SK-N-SH (cell line): Measurements from ENCODE around the gene ENOX2.

Experiments used
- CTCF ChIP-seq: fragments of 200-600 bp; sonication (generic); IDR thresholded peaks from 2 replicates; pipeline ENCODE4 v1.6.1; 2017; ENCODE audit warnings: antibody characterized with exemption, mild to moderate bottlenecking, moderate library complexity
- FOXM1 ChIP-seq: IDR thresholded peaks from 2 replicates; pipeline ENCODE4 v1.4.0; 2012; ENCODE audit warnings: low read depth, mild to moderate bottlenecking
- IRF3 ChIP-seq: fragments of 150-350 bp; IDR thresholded peaks from 2 replicates; pipeline ENCODE4 v1.6.1; 2016; ENCODE audit warnings: mild to moderate bottlenecking, low read depth, low read length
- JUND ChIP-seq: IDR thresholded peaks from 2 replicates; pipeline ENCODE4 v1.4.0; 2012
- MXI1 ChIP-seq: IDR thresholded peaks from 2 replicates; pipeline ENCODE4 v1.6.1; 2012; ENCODE audit warnings: mild to moderate bottlenecking, low read depth, low read length, improper control_type of control experiment
- NFIC ChIP-seq: IDR thresholded peaks from 2 replicates; pipeline ENCODE4 v1.4.0; 2012; ENCODE audit warnings: borderline replicate concordance
- NRF1 ChIP-seq: IDR thresholded peaks from 2 replicates; pipeline ENCODE4 v1.6.1; 2012; ENCODE audit warnings: low read depth, mild to moderate bottlenecking, low read length
- POLR2AphosphoS5 ChIP-seq: IDR thresholded peaks from 2 replicates; pipeline ENCODE4 v1.6.1; 2012; ENCODE audit warnings: low read depth, low read length
- RAD21 ChIP-seq: IDR thresholded peaks from 2 replicates; pipeline ENCODE4 v1.6.1; 2012; ENCODE audit warnings: mild to moderate bottlenecking, low read length
- REST ChIP-seq: IDR thresholded peaks from 2 replicates; pipeline ENCODE4 v1.6.1; 2012; ENCODE audit warnings: mild to moderate bottlenecking, low read depth, low read length, moderate library complexity
- SMC3 ChIP-seq: IDR thresholded peaks from 2 replicates; pipeline ENCODE4 v1.6.1; 2012; ENCODE audit warnings: low read depth, low read length, improper control_type of control experiment
- TAF1 ChIP-seq: IDR thresholded peaks from 2 replicates; pipeline ENCODE4 v1.6.1; 2012; ENCODE audit warnings: low read depth, mild to moderate bottlenecking, low read length, moderate library complexity, borderline replicate concordance
- TEAD4 ChIP-seq: IDR thresholded peaks from 2 replicates; pipeline ENCODE4 v1.4.0; 2012; ENCODE audit warnings: mild to moderate bottlenecking, borderline replicate concordance; ENCODE audit not compliant: insufficient read depth
- ZBTB33 ChIP-seq: IDR thresholded peaks from 2 replicates; pipeline ENCODE4 v1.4.0; 2012; ENCODE audit warnings: low read depth, borderline replicate concordance

GRCh38 chrX:130877892-130878341 lies 25.1 kb downstream of the ENOX2 start:
- TF ChIP-seq TAF1 = no peak
- no peak for TF ChIP-seq CTCF
- no peak for TF ChIP-seq POLR2AphosphoS5
- TF ChIP-seq FOXM1 = no peak
- TF ChIP-seq JUND = no peak
- no peak for TF ChIP-seq RAD21
- no peak for TF ChIP-seq SMC3
- no peak for TF ChIP-seq MXI1
- TF ChIP-seq REST = no peak
- TF ChIP-seq ZBTB33 = no peak
- TF ChIP-seq IRF3 = no peak
- no peak for TF ChIP-seq NRF1
- no peak for TF ChIP-seq TEAD4
- no peak for TF ChIP-seq NFIC
